Measurements from ENCODE around the gene COPS7A.
"Not testable (repeated sequence)": the region's sequence is repeated elsewhere in the genome, so short reads cannot be mapped to it uniquely, and the experiment has no call there.

COPS7A gene

DNA sequence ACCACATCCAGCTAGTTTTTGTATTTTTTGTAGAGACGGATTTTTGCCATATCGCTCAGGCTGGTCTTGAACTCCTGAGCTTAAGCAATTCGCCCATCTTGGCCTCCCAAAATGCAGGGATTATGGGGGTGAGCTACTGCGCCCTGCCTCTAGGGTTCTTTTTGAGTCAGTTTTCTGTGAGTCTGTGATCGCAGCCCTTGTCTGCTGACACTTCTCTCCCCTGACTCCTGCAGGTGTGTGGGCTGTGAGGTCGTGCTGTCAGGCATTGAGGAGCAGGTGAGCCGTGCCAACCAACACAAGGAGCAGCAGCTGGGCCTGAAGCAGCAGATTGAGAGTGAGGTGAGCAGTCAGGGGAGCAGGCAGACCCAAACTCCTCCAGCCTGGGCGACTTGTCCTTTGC, 6.3 kb downstream of the COPS7A start:
- no peak for DNase-seq (ENCODE audit: low spot score)
- TF ChIP-seq, protein P1, sequence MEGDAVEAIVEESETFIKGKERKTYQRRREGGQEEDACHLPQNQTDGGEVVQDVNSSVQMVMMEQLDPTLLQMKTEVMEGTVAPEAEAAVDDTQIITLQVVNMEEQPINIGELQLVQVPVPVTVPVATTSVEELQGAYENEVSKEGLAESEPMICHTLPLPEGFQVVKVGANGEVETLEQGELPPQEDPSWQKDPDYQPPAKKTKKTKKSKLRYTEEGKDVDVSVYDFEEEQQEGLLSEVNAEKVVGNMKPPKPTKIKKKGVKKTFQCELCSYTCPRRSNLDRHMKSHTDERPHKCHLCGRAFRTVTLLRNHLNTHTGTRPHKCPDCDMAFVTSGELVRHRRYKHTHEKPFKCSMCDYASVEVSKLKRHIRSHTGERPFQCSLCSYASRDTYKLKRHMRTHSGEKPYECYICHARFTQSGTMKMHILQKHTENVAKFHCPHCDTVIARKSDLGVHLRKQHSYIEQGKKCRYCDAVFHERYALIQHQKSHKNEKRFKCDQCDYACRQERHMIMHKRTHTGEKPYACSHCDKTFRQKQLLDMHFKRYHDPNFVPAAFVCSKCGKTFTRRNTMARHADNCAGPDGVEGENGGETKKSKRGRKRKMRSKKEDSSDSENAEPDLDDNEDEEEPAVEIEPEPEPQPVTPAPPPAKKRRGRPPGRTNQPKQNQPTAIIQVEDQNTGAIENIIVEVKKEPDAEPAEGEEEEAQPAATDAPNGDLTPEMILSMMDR (IDR thresholded peaks at IDR 0.05; ENCODE audit: extremely low read depth, missing control alignments) = no peak

DNA sequence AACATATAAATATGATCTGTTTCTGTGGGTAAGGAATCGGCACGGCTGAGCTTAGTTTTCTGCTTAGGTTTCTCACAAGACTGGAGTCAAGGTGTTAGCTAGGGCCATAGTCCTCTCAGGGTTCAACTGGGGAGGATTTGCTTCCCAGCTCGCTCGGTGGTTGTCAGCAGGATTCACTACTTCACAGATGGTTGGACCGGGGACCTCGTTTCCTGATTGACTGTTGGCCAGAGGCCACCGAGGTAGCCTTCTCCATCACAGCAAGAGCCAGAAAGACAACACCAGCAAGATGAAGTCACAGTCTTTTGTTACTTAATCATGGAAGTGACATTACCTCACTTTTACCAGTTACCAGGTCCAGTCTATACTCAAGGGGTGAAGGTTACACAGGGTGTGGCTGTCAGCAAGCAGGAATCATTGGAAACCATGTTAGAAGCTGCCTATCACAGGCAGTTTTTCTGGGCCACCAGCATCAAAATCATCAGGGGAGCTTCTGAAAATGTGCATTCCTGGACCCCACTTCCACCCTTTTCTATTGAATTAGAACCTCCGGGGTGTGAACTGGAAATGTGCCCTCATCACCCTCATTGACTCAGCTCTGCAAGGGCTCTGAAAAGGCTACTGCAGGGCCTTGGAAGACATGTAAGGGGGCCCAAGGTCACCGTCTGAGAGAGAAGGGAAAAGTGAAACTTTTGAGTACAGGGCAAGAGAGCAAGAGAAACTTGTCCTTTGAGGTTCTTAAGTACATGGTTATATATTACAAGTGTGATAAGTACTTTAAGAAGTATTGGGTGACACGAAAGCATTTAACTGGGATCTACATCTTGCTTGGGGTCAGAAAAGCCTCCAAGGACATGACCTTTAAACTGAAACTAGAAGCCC, 10.9 kb downstream of the COPS7A start:
- DNase-seq (ENCODE audit: low spot score) = no peak
- TF ChIP-seq, protein P1 (IDR thresholded peaks at IDR 0.05; ENCODE audit: extremely low read depth, missing control alignments) = no peak

DNA sequence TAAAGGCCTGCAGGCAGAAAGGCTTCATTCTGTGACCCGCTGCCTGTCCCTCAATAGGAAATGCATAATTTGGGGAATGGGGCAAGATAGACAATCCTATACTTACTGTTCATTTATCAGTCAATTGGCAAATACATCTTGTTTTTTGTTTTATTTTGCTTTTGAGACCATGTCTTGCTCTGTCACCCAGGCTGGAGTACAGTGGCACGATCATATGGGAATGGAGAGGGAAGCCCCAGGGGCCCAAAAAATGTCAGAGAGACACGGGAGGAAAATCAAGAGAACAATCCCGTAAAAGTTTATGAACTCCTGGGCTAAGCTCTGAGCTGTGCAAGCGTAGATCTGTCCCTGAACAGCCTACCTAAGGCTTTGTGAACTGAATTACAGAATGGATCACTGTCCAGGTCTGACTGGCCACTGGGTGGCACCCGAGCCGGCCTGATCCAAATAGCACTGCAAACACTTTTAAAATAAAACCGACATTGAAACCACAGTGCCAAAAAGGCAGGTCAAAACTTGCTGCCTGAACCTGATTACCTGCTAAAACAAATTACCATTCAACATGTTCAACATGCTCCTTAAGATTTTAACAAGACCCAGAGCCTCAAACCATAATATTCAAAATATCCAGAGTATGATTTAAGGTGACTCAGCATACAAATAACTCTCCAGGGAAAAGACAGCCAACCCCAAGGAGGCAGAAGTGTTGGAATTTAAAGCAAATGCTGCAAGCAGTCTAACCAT, 11.8 kb downstream of the COPS7A start:
- TF ChIP-seq, protein P1 (IDR thresholded peaks at IDR 0.05; ENCODE audit: extremely low read depth, missing control alignments) = peak; percentile 17
- DNase-seq (ENCODE audit: low spot score) = peak; percentile 58

DNA sequence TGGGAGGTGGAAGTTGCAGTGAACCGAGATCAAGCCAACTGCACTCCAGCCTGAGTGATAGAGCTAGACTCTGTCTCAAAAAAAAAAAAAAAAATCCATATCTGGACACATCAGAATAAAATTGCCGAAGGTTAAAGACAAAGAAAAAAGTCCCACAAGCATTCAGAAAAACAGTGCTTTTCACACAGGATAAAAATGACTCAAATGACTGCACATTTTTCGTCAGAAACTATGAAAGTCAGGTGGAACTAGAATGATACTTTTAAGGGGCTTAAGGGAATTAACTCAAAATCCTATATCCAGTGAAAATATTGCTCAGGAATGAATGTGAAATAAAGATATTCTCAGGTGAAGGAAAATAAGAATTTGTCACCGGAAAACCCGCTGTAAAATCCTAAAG, 12.9 kb downstream of the COPS7A start:
- TF ChIP-seq, protein P1 (IDR thresholded peaks at IDR 0.05; ENCODE audit: extremely low read depth, missing control alignments) = no peak
- DNase-seq (ENCODE audit: low spot score) = no peak

DNA sequence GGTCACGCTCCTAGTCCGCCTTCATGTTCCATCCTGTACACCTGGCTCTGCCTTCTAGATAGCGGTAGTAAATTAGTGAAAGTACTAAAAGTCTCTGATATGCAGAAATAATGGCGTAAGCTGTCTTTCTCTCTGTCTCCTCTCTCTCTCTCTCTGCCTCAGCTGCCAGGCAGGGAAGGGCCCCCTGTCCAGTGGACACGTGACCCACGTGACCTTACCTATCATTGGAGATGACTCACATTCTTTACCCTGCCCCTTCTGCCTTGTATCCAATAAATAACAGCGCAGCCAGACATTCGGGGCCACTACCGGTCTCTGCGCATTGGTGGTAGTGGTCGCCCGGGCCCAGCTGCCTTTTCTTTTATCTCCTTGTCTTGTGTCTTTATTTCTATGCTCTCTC, 18.2 kb downstream of the COPS7A start:
- not testable (repeated sequence) for DNase-seq (ENCODE audit: low spot score)

DNA sequence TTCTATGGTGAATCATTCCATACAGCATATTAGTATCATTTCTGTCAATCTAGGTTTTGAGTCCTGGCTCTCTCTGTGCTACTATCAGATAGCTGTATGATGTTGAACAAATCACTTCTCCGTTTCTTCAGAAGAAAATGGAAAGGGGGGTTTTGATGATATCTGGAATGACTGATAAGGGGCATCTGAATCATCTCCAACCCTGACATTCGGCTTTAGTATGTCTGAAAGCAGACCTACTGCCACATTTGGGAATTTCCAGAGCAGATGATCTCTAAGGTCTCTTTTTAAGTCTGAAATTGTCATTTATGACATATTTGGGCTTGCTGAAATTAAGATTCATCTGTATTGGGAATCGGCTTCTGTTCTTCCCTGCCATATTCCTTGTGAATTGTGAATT, 19.0 kb downstream of the COPS7A start:
- no peak for DNase-seq (ENCODE audit: low spot score)
- TF ChIP-seq, protein P1 (IDR thresholded peaks at IDR 0.05; ENCODE audit: extremely low read depth, missing control alignments) = no peak

DNA sequence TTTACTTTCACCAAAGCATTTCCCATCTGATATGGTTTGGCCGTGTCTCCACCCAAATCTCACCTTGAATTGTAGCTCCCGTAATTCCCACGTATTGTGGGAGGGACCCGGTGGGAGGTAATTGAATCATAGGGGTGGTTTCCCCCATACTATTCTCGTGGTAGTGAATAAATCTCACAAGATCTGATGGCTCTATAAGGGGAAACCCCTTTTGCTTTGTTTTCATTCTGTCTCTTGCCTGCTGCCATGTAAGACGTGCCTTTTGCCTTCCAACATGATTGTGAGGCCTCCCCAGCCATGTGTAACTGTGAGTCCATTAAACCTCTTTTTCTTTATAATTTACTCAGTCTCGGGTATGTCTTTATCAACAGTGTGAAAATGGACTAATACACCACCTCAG, 19.5 kb downstream of the COPS7A start:
- DNase-seq (ENCODE audit: low spot score) = not testable (repeated sequence)

DNA sequence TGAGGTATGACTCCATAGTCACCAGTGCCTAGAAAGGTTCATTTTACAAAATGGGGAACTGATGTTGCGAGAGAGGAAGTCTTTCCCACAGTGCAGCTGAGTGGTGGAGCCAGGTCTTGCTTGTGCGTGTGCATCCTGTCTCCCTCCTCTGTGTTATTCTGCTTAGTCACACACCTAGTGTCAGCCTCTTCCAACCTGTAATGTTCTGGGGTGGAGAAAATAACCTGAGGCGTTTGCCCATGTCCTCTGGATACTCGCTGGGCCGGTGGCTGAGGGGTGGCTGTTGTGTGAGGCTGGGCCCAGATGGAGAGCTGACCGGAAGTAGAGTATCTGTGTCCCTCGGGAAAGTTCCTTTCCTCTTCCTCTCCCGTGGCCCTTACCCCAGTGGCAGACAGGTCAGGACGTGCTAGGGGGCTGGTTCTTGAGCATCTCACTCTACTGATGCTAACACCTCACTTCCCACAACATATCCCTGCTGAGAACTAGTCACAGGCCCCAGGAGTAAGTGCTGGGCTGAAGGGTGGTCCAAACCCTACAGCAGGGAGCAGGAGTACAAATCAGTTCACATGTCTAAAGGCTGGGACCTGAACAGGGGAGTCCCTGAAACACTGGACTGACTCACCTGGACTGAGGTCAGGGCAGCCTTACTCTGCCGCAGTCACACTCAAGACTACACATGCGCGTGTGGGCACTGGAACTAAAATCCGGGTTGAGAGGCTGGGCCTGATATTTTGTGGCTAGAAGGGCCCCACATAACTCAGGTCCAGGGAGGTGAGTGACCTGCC, 22.1 kb downstream of the COPS7A start:
- TF ChIP-seq, protein P1 (IDR thresholded peaks at IDR 0.05; ENCODE audit: extremely low read depth, missing control alignments) = no peak
- no peak for DNase-seq (ENCODE audit: low spot score)

Data from GM20000 (cell line).